Measurements from ENCODE around the gene SHISA6.
"Not testable (repeated sequence)": the region's sequence is repeated elsewhere in the genome, so short reads cannot be mapped to it uniquely, and the experiment has no call there.

Gene SHISA6

DNA sequence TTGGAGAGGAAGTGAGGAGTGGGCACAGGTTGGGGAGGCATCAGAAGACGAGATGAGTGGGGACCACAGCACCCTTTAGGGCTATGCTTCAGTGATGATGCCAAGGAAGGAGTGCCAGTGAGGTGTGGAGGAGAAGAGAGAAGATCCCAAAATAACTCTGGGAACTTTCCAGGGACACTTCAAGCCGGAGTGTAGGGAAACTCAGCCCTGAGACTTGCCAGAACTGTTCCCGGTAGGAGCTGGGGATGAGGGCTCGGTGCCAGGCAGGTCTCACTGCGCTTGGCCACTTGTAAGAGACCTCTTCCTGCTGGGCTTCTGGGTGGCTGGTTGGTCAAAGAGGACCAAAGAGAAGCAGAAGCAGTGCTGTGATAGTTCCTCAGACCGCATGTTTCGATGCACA lies 63.6 kb downstream of the SHISA6 start:
- DNase-seq = no peak

DNA sequence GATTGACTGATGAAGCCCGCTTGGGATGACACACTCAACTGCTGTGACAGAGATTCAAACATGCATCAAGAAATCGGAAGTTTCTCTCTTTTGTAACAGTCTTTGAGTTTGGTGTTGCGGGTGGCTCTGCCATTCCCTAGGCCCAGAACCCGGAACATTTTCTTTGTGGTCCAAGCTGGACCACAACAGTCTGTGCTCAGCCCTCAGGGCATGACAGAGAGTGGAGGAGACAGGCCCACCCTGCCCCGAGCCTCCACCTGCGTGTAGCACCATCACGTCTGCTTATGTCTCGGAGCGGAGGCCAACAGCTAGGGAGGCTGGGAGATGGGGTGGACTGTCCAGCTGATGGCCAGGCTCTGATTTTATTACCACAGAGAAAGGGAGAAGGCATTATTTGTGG lies 64.5 kb downstream of the SHISA6 start:
- DNase-seq = no peak

DNA sequence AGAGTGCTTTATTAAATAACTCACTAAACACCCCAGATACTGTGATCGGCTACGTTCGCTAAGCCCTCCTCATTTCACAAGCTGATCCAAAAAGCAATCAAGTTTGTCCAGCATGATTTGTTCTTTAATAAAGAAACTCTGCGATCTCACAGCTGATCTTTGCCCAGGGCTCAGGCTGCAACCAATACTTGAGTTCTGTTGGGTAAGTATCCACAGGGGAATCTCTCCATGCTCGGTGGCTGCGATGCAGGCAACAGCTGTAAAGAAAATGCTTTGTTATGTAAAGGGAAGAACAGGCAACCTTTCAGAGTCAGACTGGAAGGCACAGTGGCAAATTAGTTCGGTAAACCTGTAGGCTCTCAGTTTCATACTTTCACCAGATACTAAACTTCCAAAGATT lies 67.5 kb downstream of the SHISA6 start:
- no peak for DNase-seq

- no peak for DNase-seq
Measured at GRCh38 chr17:11309033-11309432, 68.0 kb downstream of the SHISA6 start.

DNA sequence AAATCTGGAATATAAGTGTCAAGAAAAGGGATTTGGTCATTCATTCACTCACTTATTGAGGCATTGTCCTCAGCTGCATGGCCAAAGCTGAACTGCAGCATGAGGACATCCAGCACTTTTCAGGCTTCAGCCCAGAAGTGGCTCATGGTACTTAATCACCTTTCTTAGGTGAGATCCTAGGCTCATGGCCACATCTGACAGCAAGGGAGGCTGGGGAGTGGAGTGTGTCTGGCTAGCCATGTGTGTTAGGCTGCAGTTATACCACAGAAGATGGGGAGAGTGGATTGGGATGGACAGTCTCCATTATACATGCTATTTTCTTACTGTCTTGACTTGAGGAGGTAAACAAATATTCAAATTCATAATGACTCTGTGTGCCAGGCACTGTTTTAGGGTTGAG lies 68.8 kb downstream of the SHISA6 start:
- no peak for DNase-seq

DNA sequence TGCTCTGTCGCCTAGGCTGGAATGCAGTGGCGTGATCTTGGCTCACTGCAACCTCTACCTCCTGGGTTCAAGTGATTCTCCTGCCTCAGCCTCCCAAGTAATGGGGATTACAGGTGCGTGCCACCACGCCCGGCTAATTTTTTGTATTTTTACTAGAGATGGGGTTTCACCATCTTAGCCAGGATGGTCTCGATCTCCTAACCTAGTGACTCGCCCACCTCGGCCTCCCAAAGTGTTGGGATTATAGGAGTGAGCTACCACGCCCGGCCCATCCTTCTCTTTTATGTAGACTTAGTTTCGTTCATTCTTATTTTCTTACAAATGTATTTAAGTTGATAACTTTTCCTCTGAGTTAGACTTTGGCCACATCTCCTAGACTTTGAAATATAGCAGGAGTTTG lies 75.4 kb downstream of the SHISA6 start:
- DNase-seq = not testable (repeated sequence)

DNA sequence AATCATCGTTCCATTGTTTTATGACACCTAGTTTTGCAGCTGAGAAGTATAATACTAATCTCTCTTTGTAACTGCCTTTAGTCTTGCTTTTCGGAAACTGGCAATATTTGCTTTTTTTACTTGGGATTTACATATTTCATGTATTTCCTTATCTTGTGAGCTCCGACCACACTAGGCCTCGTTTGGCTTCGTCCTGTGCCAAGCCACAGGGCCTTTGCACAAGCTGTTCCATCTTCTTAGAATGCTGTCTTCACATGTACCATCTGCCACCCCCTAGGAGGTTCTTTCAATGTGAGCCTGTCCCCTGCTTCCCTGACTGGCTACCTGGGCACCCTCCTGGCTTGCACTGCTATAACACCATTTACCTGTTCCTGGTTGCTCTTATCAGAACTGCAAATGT lies 77.2 kb downstream of the SHISA6 start:
- no peak for DNase-seq

GRCh38 chr17:11319894-11320293 lies 78.9 kb downstream of the SHISA6 start:
- DNase-seq = no peak

DNA sequence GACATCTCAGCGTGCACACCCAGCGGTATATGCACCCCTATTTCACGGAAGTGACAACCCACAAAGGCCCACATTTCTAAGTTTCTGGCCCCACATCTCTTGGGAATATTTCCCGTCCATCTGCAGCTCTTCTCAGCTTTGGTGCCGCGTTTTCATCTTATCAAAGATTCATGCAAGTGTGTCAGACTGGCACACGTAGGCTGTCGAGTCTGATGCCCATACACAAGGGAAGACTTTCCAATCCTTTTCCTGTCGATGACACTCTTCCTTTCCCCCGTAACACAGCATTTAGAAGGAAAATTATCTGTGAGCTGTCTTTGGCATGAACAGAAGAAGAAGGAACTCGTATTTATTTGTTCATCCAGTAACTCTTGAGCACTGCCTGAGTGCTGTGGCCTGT lies 83.0 kb downstream of the SHISA6 start:
- DNase-seq = no peak

GRCh38 chr17:11324846-11325420 lies 83.9 kb downstream of the SHISA6 start:
- DNase-seq = no peak

DNA sequence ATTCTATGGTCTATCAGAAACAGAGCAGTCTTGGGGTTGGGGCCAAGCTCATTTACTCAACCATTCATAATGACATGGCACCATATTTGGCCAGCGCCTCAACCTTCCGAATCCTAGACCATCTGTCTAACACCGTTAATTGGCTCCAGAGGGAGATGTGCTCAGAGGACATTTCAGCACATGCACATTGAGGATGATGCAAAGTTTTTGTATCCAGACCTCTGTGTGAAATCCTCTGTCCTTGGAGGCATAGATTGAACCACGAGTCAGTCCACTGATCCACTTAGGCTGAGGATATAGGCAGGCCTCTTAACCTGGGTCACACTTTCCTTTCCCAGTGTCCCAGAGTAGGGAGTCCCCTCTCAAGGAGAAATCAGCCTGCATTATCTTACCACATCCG lies 85.5 kb downstream of the SHISA6 start:
- DNase-seq = no peak

DNA sequence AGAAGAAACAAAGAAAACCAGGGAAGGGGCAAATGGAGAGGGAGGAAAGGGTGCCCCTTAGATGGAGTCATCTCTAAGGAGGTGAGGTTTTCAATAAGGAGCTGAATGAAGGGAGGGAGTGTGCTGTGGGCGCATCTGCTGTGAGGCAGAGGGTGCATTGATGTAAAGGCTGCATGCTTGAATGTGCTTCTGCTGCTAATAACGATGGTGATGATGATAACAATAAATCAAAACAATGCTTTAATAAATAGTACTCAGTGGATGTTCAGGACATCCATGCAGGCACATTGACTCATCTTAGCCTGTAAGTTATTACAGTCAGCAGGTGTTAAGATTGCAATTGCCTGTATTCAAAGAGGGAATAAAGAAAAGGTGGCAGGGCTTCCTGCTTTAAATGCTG lies 87.8 kb downstream of the SHISA6 start:
- no peak for DNase-seq

- DNase-seq = no peak
Measured at GRCh38 chr17:11330006-11330405, 89.0 kb downstream of the SHISA6 start.

- DNase-seq = no peak
Measured at GRCh38 chr17:11330826-11331225, 89.8 kb downstream of the SHISA6 start.

DNA sequence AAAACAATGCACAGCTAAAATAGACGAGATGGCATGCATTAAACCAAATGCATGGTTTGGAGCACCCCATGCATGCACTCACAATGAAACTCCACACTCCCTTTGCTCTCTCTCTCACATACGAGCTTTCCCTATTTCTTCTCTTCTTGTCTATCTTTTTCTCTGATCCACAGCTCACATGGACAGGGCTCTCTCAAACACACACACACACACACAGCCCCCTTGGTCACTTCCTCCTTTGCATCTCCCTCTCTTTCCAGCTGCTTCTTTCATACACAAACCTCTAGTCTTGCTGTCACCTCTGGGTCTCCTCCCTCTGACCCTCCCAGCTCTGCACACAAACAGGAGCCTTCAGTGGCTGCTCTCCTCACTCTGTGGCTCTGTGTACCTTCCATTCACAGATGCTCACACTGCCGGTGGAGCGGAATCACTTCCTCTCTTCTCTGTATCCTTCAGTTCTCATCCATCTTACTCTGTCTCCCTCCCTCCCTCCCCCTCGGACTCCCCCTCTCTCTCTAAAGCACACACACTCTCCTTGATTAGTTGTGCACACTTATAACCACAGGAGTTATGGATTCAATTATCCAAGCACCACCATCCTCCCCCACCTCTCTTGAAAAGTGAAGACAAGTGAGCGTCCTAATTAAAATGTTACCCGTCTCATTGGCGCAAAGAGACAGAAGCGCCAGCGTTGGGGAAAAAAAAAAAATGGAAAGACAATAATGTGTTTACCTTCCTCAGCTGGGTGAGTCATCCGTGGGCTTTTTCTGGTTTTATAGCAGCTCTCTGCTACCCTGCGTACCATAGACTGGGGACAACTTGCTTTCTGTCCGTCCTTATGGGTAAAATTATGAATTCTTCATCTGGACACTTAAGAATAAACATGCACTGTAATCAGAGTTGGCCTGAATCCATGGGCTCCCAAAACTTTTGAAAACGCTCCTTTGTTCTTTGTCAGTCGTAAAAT lies 90.8 kb downstream of the SHISA6 start:
- no peak for DNase-seq

- no peak for DNase-seq
Measured at GRCh38 chr17:11332706-11333105, 91.7 kb downstream of the SHISA6 start.

DNA sequence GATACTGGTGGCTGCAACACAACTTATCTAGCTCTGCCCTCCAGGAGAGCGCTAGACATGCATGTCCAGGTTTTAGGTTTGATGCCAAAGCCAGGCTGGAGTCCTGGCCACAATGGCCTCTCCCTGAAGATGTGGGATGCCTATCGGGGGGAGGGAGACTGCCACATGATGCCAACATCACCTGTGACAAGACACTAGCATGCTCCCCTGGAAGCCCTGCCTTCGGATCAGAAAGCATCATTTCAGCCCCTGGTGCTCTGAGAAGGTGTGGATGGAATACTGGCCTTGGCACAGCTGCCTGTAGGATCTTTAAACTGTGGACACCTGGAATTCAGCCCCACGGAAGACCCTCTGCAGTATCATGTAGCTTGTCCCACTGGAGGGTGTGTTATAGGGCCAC lies 93.5 kb downstream of the SHISA6 start:
- DNase-seq = no peak

DNA sequence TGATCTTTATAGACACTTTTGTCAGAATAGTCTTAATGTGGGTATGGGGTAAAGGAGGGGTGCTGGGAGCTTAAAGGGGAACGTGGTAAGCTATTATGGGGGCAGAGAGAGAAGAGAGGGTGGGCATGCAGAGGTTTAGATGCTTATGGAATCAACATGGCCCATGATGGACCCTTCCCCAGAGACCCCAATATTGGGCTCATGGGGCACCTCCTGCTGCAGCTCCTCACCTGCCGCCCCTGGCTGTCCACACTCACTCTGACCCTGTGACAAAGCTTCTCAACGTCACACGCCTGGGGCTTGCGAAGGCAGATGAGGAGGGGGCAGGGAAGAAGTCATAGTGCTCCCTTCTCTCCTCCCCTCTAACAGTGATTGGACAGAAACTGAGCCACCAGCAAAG lies 95.3 kb downstream of the SHISA6 start:
- DNase-seq = no peak

- no peak for DNase-seq
Measured at GRCh38 chr17:11340803-11341202, 99.8 kb downstream of the SHISA6 start.

DNA sequence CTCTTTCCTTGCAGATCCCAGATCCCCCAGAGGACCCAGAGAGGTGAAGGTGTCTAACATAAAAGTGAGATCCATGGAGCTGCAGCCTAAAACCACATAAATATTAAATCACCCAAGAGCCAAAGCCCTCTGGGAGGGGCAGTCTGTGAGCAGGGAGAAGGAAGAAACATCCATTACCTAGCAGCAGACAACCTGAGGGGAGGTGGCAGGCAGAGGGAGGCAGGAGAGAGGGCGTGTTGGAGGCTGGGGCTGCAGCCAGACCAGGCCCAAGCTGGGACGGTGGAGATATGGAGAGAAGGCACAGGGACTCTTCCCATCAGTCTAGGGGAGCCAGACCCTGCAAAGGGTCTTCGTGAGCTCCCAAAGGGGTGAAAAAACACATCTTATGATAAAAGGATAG lies 101.1 kb downstream of the SHISA6 start:
- no peak for DNase-seq

- DNase-seq = no peak
Measured at GRCh38 chr17:11349106-11349505, 108.1 kb downstream of the SHISA6 start.

- no peak for DNase-seq
Measured at GRCh38 chr17:11351479-11351878, 110.5 kb downstream of the SHISA6 start.

- DNase-seq = no peak
Measured at GRCh38 chr17:11353601-11354000, 112.6 kb downstream of the SHISA6 start.

DNA sequence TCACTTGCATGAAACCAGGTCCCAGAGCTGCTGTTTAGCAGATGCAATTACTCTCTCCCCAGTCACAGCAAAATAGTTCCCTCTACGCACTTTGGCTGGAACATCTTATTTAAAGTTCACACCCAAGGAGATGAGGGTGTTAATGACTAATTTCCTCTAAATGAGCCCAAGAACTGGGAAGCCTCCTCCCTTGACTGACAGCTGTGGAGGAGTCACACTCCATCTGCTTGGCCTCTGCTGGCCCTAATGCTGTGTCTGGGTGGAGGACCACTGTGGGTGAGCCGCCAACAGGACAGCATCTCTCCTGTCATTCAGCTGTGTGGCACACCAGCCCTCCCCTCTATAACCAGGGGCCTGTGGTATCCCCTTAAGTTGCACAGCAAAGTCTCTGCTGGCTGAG lies 115.4 kb downstream of the SHISA6 start:
- DNase-seq = no peak
